PFSK-1 (cell line): ENCODE data around the gene TAF5L.

Experiments used
- POLR2AphosphoS5 ChIP-seq: IDR thresholded peaks from 2 replicates; pipeline ENCODE4 v1.6.1; 2012; ENCODE audit warnings: low read depth, mild to moderate bottlenecking, control low read depth, low read length, moderate library complexity
- TAF1 ChIP-seq: IDR thresholded peaks from 2 replicates; pipeline ENCODE4 v1.6.1; 2012; ENCODE audit warnings: low read length, control low read depth, borderline replicate concordance; ENCODE audit not compliant: insufficient read depth

DNA sequence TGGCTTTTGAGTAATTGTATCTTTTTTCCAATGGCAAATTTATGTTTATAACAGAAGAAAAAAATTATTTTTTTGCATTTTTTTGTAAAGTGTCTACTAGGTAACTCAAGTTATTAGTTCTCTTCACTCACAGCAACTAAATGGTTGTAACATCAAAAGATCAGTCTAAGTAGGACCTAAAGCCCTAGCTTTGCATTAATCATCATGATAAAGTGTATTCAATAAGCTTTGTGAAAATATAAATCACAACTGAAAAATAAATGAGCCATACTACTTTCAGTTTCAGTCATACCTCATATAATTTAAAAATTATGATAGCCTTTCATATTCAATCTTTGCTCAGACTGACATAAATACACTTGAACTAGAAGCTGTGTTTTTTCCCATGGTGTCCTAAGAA lies 6.9 kb downstream of the TAF5L start:
- TF ChIP-seq POLR2AphosphoS5 (no peak), TAF1 (no peak)
